GM12878 (cell line): ENCODE measurements around the gene CROCC. TPM values are rescaled to one million over a fixed set of nuclear protein-coding genes. Genes with fewer than 3 reads are reported as not detected.

Experiments
- ATAC-seq: fragments of 200-7000 bp; cut with Tn5 transposase; 3 replicates; pipeline ENCODE4 v1.9.1; 2020; ENCODE audit warnings: mild to moderate bottlenecking, moderate library complexity
- BruUV-seq: library from RNA; stranded (reverse); fragments of 400-500 nt; replicated peaks from 2 replicates; lab custom pipeline; 2021; lab: Mats Ljungman, UMichigan
- CTCF ChIA-PET: fragments of 300-600 bp; sonication (Branson Sonifier 250); formaldehyde crosslinking; extraction: SDS; loops from one replicate; lab custom pipeline; 2021; ENCODE audit warnings: inconsistent platforms; lab: Yijun Ruan, JAX
- POLR2A ChIA-PET: fragments of 350-600 bp; formaldehyde crosslinking; extraction: SDS; loops from one replicate; lab custom pipeline; 2021; ENCODE audit warnings: inconsistent platforms; lab: Charles Lee
- RAD21 ChIA-PET: fragments of 300-600 bp; sonication (Branson Sonifier 250); formaldehyde crosslinking; loops from one replicate; lab custom pipeline; 2023; ENCODE audit warnings: antibody characterized with exemption; ENCODE audit not compliant: unreplicated experiment; lab: Charles Lee
- SMC1A ChIA-PET: fragments of 300-600 bp; sonication (Branson Sonifier 250); formaldehyde crosslinking; loops from one replicate; lab custom pipeline; 2023; ENCODE audit not compliant: unreplicated experiment, uncharacterized antibody; lab: Charles Lee
- DNase-seq: peaks from one replicate; pipeline ENCODE4 v3.0.0-alpha.2; 2011; ENCODE audit warnings: low read depth, low spot score
- FAIRE-seq: peaks from 3 replicates; lab custom pipeline; 2011; peaks lifted over from hg19 to GRCh38; lab: Jason Lieb, UNC
- H2AFZ ChIP-seq: 2 replicates; pipeline ENCODE4 v1.6.0; 2011; ENCODE audit warnings: low read depth, low read length, control low read depth; ENCODE audit not compliant: control insufficient read depth
- H3K27ac ChIP-seq: 2 replicates; pipeline ENCODE4 v1.5.1; 2011; ENCODE audit warnings: control low read depth; ENCODE audit not compliant: control insufficient read depth, insufficient read depth
- H3K27me3 ChIP-seq, 2 experiments: replicated peaks in 1 of 2; 2 replicates each; pipeline versions ENCODE4 v1.6.0 to v1.6.1; 2011; ENCODE audit warnings: low read length in 1 of 2; ENCODE audit not compliant: control insufficient read depth in 2 of 2, insufficient read depth in 2 of 2
- H3K36me3 ChIP-seq, 2 experiments: 2 replicates each; pipeline ENCODE4 v1.5.1; 2011; ENCODE audit warnings: low read length in 1 of 2; ENCODE audit not compliant: control insufficient read depth in 2 of 2, insufficient read depth in 2 of 2
- H3K4me1 ChIP-seq: 2 replicates; pipeline ENCODE4 v1.6.1; 2011; ENCODE audit warnings: mild to moderate bottlenecking, low read length, moderate library complexity, mixed read lengths; ENCODE audit not compliant: control insufficient read depth, insufficient read depth
- H3K4me2 ChIP-seq: 2 replicates; pipeline ENCODE4 v1.6.0; 2011; ENCODE audit warnings: control low read depth; ENCODE audit not compliant: control insufficient read depth, insufficient read depth
- H3K4me3 ChIP-seq: fragments of 200-600 bp; sonication (generic); 2 replicates; pipeline ENCODE4 v1.5.1; 2016
- H3K79me2 ChIP-seq: 2 replicates; pipeline ENCODE4 v1.6.0; 2011; ENCODE audit warnings: low read length; ENCODE audit not compliant: control insufficient read depth, insufficient read depth
- H3K9ac ChIP-seq: 2 replicates; pipeline ENCODE4 v1.8.0; 2011; ENCODE audit warnings: low read length, control low read depth, mixed read lengths; ENCODE audit not compliant: control insufficient read depth, insufficient read depth
- H3K9me3 ChIP-seq: replicated peaks from 3 replicates; pipeline ENCODE4 v1.5.1; 2011; ENCODE audit warnings: mild to moderate bottlenecking, low read length; ENCODE audit not compliant: control insufficient read depth, insufficient read depth
- H4K20me1 ChIP-seq: 2 replicates; pipeline ENCODE4 v1.6.0; 2011; ENCODE audit not compliant: control insufficient read depth, insufficient read depth
- CREM ChIP-seq: IDR thresholded peaks from 2 replicates; pipeline ENCODE4 v1.6.1; 2014; ENCODE audit warnings: antibody characterized with exemption, low read depth
- EED ChIP-seq: sonication (generic); IDR thresholded peaks from 2 replicates; pipeline ENCODE4 v1.6.1; 2016; ENCODE audit warnings: antibody characterized with exemption, low read depth
- HSF1 ChIP-seq: fragments of 150-350 bp; IDR thresholded peaks from 2 replicates; pipeline ENCODE4 v1.6.1; 2014; ENCODE audit warnings: mild to moderate bottlenecking, low read depth, low read length
- IKZF1 ChIP-seq: fragments of 450-650 bp; conservative IDR thresholded peaks from 2 replicates; pipeline ENCODE4 v1.6.1; 2017; ENCODE audit warnings: antibody characterized with exemption, mild to moderate bottlenecking
- MYC ChIP-seq: IDR thresholded peaks from 2 replicates; pipeline ENCODE4 v1.6.1; 2011; ENCODE audit warnings: mild to moderate bottlenecking, low read length, moderate library complexity, inconsistent platforms; ENCODE audit not compliant: insufficient read depth, insufficient replicate concordance, insufficient read length, severe bottlenecking
- NFYA ChIP-seq: IDR thresholded peaks from 2 replicates; pipeline ENCODE4 v1.6.1; 2011; ENCODE audit warnings: low read depth, mild to moderate bottlenecking, low read length, improper control_type of control experiment, borderline replicate concordance
- NFYB ChIP-seq: IDR thresholded peaks from 2 replicates; pipeline ENCODE4 v1.6.1; 2011; ENCODE audit warnings: low read depth, mild to moderate bottlenecking, low read length, improper control_type of control experiment, moderate library complexity; ENCODE audit not compliant: insufficient read depth
- RAD51 ChIP-seq: fragments of 450-650 bp; IDR thresholded peaks from 2 replicates; pipeline ENCODE4 v1.6.1; 2016; ENCODE audit warnings: moderate library complexity, mild to moderate bottlenecking, inconsistent platforms
- REST ChIP-seq: IDR thresholded peaks from 2 replicates; pipeline ENCODE4 v1.6.1; 2012; ENCODE audit warnings: mild to moderate bottlenecking, low read depth, low read length
- SMAD5 ChIP-seq: IDR thresholded peaks from 2 replicates; pipeline ENCODE4 v1.6.1; 2016; ENCODE audit warnings: antibody characterized with exemption, low read depth
- SMC3 ChIP-seq: IDR thresholded peaks from 2 replicates; pipeline ENCODE4 v1.6.1; 2011; ENCODE audit warnings: low read length, improper control_type of control experiment, borderline replicate concordance
- SUPT20H ChIP-seq: IDR thresholded peaks from 2 replicates; pipeline ENCODE4 v1.6.1; 2011; ENCODE audit warnings: low read depth, mild to moderate bottlenecking, low read length, moderate library complexity, borderline replicate concordance; ENCODE audit not compliant: control insufficient read depth
- TCF12 ChIP-seq: IDR thresholded peaks from 2 replicates; pipeline ENCODE4 v1.6.1; 2011; ENCODE audit warnings: low read depth, mild to moderate bottlenecking, low read length
- ZNF592 ChIP-seq: fragments of 450-650 bp; IDR thresholded peaks from 2 replicates; pipeline ENCODE4 v1.6.1; 2017; ENCODE audit warnings: mild to moderate bottlenecking, moderate library complexity
- ZSCAN29 ChIP-seq: fragments of 450-650 bp; IDR thresholded peaks from 2 replicates; pipeline ENCODE4 v1.6.1; 2017; ENCODE audit warnings: mild to moderate bottlenecking, moderate library complexity
- WGBS: methylation state at CpG from one replicate; pipeline ENCODE4 v1.1.6; 2016; ENCODE audit warnings: low lambda C conversion rate; ENCODE audit not compliant: insufficient replicate concordance, insufficient coverage; ENCODE audit errors: missing lambda C conversion rate; 5-methylcytosine and 5-hydroxymethylcytosine counted together
- in situ Hi-C: fragments of 300-500 bp; cut with MboI; formaldehyde crosslinking; loops from 9 replicates; pipeline ENCODE4 v1.14.3; 2018; ENCODE audit warnings: mixed read lengths
- intact Hi-C: fragments of 100-400 bp; cut with micrococcal nuclease; formaldehyde crosslinking; loops from one replicate; pipeline ENCODE4 v1.14.2; 2022; ENCODE audit not compliant: unreplicated experiment
- polyA plus RNA-seq, 11 experiments: library from polyadenylated mRNA; depleted of rRNA in 4 of 11; unstranded in 6 of 11; stranded (reverse) in 5 of 11; fragments of >200 nt; fragmentation: Nextera tagmentation in 4 of 11; fragmentation: Illumina TruSeq in 1 of 11; extraction: Ambion mirVana in 4 of 11; extraction: Trizol in 1 of 11; gene quantifications; 1 replicate in 1 of 11; 2 replicates in 10 of 11; pipeline versions ENCODE4 v1.2.1 to v1.2.3, GENCODE V29; 2011 to 2016; ENCODE audit warnings: inconsistent platforms in 2 of 11, missing spikeins in 2 of 11, low read depth in 1 of 11
- total RNA-seq, 4 experiments: library from RNA; depleted of rRNA in 3 of 4; stranded (reverse); fragments of >200 nt in 3 of 4; fragmentation: Illumina TruSeq in 1 of 4; extraction: Trizol in 1 of 4; gene quantifications; 2 replicates each; pipeline versions ENCODE4 v1.2.1 to v1.2.3, GENCODE V29; 2013 to 2021

Gene CROCC
- total and polyA plus RNA-seq, 10 of the 15 experiments (the other 5 are each of a cell fraction or from before 2014, with no cell fraction given) = 0.04 to 5.5 (median 2.3) TPM

GRCh38 chr1:16966282-16966681, 44.6 kb downstream of the CROCC start:
- POLR2A ChIA-PET = no interaction called here
- no TSS peak for BruUV-seq
- intact Hi-C loops = no loop called here
- DNase-seq = no peak
- Histone ChIP-seq H3K4me1 (no peaks in the 10 kb centered on the region), H3K4me3 (no peak overlapping the region)
- RAD21 ChIA-PET = interaction anchor here (1.0 kb wide), 1 partner anchor 80 kb away, joined by 3 read pairs; no protein-coding TSS in a partner anchor
- no peak for TF ChIP-seq TCF12
- TF ChIP-seq SMC3 = no peak
- no peak for TF ChIP-seq NFYB
- no peak for TF ChIP-seq EED
- no peak for TF ChIP-seq REST
- no peak for TF ChIP-seq HSF1
- TF ChIP-seq NFYA = no peak
- TF ChIP-seq MYC = no peak
- TF ChIP-seq RAD51 = no peak
- TF ChIP-seq IKZF1 = no peak
- no peak for TF ChIP-seq SUPT20H
- TF ChIP-seq SMAD5 = no peak
- TF ChIP-seq ZSCAN29 = no peak
- no peak for TF ChIP-seq CREM
- TF ChIP-seq ZNF592 = no peak
- TF ChIP-seq, all 136 proteins: peak for 0
- H3K9ac ChIP-seq = no peak overlapping the region
- no peak overlapping the region for H2AFZ ChIP-seq
- no peak overlapping the region for H3K27ac ChIP-seq
- no peaks in the 10 kb centered on the region for H3K9me3 ChIP-seq
- WGBS = 66% methylated on average over 22 of the region's 22 CpGs
- FAIRE-seq = no peak
- no peak for ATAC-seq
- H3K4me2 ChIP-seq = no peak overlapping the region
- H3K79me2 ChIP-seq = no peaks in the 10 kb centered on the region
- in situ Hi-C loops = no loop called here
- ChIA-PET CTCF (interaction anchor here (1.0 to 2.2 kb wide), 2 partner anchors 15 to 80 kb away, joined by 3 to 13 read pairs; no protein-coding TSS in a partner anchor), SMC1A (interaction anchor here (0.9 kb wide), 1 partner anchor 159 kb away, joined by 3 read pairs; no protein-coding TSS in a partner anchor)
- H3K27me3 ChIP-seq = no peaks in the 10 kb centered on the region
- H4K20me1 ChIP-seq = no peaks in the 10 kb centered on the region
- H3K36me3 ChIP-seq = no peaks in the 10 kb centered on the region
